LNCaP clone FGC (cell line): ENCODE data around the gene TNIK.

Experiments
- DNase-seq: peaks from one replicate; pipeline ENCODE4 v3.0.0-alpha.2; 2011; ENCODE audit warnings: low read depth
- H3K4me3 ChIP-seq: 2 replicates; pipeline ENCODE4 v1.5.1; 2011; ENCODE audit warnings: mild to moderate bottlenecking, low read depth, low read length, control low read depth
- CTCF ChIP-seq: IDR thresholded peaks from 2 replicates; pipeline ENCODE4 v1.5.1; 2012; ENCODE audit warnings: mild to moderate bottlenecking; ENCODE audit not compliant: control insufficient read depth, insufficient read depth; ENCODE audit errors: extremely low read depth

The TNIK gene

GRCh38 chr3:171229173-171229572 is 231.0 kb downstream of the TNIK start:
- H3K4me3 ChIP-seq = no peak overlapping the region
- DNase-seq = no peak
- TF ChIP-seq CTCF = no peak

GRCh38 chr3:171228240-171228639 is 232.0 kb downstream of the TNIK start:
- peak; percentile 87 for DNase-seq
- no peak for TF ChIP-seq CTCF
- no peak overlapping the region for H3K4me3 ChIP-seq

- DNase-seq = no peak
- no peak overlapping the region for H3K4me3 ChIP-seq
- no peak for TF ChIP-seq CTCF
Observed at GRCh38 chr3:171227828-171228227, 232.4 kb downstream of the TNIK start.

- H3K4me3 ChIP-seq = no peak overlapping the region
- DNase-seq = no peak
- no peak for TF ChIP-seq CTCF
Observed at GRCh38 chr3:171227359-171227758, 232.8 kb downstream of the TNIK start.

GRCh38 chr3:171226794-171227193 is 233.4 kb downstream of the TNIK start:
- TF ChIP-seq CTCF = no peak
- DNase-seq = no peak

GRCh38 chr3:171225708-171226107 is 234.5 kb downstream of the TNIK start:
- TF ChIP-seq CTCF = no peak
- DNase-seq = no peak
- H3K4me3 ChIP-seq = no peak overlapping the region

More at GRCh38 chr3:171226794-171227193, 233.4 kb downstream of the TNIK start:
- H3K4me3 ChIP-seq = no peak overlapping the region

GRCh38 chr3:171225165-171225564 is 235.0 kb downstream of the TNIK start:
- no peak for DNase-seq
- no peak for TF ChIP-seq CTCF
- H3K4me3 ChIP-seq = no peak overlapping the region
